Measurements from ENCODE around the gene TSPAN18. TPM values are rescaled to one million over a fixed set of nuclear protein-coding genes. Genes with fewer than 3 reads are reported as not detected.

The TSPAN18 gene
- total RNA-seq, 4 donors from 2014 or later = 3.6 to 12.4 (median 8.2) TPM

DNA sequence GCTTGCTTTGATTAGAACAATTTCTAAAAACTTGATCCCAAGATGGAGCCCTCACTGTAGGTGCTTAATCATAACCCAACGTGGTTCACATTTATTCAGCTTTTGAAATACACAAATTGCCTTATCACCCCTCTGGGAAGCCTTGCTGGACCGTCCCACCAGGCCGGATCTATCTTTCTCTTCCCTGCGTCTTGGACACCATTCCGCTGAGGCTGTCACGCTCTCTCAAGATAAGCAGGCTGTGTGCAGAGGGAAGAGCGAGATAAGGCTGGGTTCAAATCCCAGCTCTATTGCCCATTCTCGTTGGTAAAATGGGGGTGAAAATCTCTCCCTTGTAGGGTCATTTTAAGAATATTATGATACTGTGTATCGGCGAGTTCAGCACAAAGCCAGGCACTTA, 244.4 kb downstream of the TSPAN18 start:
- no peak for DNase-seq
- Histone ChIP-seq H3K4me1 (no peaks in the 10 kb centered on the region), H3K36me3 (no peaks in the 10 kb centered on the region), H3K9me3 (no peaks in the 10 kb centered on the region), H3K27ac (no peak overlapping the region), H3K27me3 (no peaks in the 10 kb centered on the region), H3K4me3 (replicated peaks in 1 of 3) (no peak overlapping the region)
- WGBS, 2 donors = 94 to 95% methylated on average over 10 of the region's 10 CpGs
- intact Hi-C loops (cut with DNase I) = no loop called here
- no peak for TF ChIP-seq POLR2A (IDR thresholded peaks at IDR 0.05)
- TF ChIP-seq, protein P1, sequence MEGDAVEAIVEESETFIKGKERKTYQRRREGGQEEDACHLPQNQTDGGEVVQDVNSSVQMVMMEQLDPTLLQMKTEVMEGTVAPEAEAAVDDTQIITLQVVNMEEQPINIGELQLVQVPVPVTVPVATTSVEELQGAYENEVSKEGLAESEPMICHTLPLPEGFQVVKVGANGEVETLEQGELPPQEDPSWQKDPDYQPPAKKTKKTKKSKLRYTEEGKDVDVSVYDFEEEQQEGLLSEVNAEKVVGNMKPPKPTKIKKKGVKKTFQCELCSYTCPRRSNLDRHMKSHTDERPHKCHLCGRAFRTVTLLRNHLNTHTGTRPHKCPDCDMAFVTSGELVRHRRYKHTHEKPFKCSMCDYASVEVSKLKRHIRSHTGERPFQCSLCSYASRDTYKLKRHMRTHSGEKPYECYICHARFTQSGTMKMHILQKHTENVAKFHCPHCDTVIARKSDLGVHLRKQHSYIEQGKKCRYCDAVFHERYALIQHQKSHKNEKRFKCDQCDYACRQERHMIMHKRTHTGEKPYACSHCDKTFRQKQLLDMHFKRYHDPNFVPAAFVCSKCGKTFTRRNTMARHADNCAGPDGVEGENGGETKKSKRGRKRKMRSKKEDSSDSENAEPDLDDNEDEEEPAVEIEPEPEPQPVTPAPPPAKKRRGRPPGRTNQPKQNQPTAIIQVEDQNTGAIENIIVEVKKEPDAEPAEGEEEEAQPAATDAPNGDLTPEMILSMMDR (IDR thresholded peaks at IDR 0.05) = no peak

DNA sequence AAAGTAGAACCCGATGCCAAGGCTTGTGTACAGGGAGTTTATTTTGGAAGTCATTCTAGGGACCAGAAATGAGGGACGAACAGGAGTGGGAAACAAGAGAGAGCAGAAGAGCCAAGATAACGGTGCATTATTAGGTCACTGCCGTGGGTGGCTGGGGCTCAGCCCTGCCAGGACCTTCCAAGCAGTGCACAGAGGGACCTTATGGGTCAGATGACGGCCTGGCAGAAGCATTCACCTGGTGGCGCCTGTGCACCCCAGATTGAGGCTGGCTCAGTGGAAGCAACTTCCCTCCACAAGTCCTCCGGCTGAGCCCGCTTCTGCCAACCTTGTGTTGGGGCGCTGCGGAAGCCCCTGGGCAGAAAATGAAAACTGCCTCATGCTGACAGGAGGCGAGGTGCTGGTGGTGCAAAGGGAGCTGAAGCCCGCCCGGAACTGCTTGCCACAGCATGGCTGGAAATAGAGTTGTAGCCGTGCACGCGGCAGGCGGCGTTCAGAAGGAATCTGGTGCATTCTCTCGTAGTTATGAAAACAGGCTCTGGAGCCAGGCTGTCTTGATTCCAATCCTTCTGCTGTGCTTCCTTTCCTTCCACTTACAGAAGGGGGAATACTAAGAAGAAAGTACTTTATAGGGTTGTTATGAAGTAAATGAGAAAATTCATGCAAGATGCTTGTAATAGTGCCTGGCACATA, 246.1 kb downstream of the TSPAN18 start:
- no peaks in the 10 kb centered on the region for H3K36me3 ChIP-seq
- TF ChIP-seq, protein P1 (IDR thresholded peaks at IDR 0.05) = no peak
- no peak for TF ChIP-seq POLR2A (IDR thresholded peaks at IDR 0.05)
- DNase-seq = no peak
- no peaks in the 10 kb centered on the region for H3K9me3 ChIP-seq
- H3K4me3 ChIP-seq (replicated peaks in 1 of 3) = no peak overlapping the region
- no peaks in the 10 kb centered on the region for H3K27me3 ChIP-seq
- no peak overlapping the region for H3K27ac ChIP-seq
- intact Hi-C loops (cut with DNase I) = no loop called here
- H3K4me1 ChIP-seq = no peaks in the 10 kb centered on the region
- 80 to 81% methylated on average over 18 to 19 of the region's 19 CpGs for WGBS, 2 donors

DNA sequence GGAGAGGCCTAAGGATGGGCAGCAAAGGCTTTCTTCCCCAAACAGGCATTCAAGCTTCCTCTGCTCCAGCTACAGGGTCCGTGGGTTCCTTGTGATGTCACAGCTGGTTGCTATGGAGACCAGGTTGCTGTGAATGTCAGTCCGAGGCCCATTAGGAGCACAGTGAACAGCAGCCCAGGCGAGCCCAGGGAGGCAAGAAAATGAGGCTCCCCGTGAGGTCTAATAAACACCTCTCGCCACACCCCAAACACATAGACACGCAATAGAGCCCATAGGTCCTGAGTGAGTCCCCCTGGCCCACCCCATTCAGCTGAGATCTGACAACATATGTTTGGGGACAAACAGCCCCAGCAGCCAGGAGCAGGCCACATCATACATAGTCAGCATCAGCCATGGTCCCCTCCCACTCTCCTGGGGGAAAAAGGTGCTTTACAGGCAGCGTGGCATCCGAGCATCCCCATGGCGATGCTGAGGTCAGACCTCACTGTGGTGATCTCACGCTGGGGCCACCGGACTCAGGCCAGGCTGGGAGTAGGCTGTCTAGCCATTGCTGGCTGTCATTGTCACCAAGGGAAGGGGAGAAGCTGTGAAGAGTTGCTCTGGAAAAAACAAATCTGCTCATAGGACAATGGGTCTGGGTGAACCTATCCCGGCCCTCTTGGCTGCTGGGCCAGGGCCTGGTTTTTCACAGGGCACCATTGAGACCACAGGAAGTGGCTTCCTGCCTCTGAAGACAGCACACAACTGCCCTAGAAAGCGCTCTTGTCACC, 247.1 kb downstream of the TSPAN18 start:
- H3K36me3 ChIP-seq = no peaks in the 10 kb centered on the region
- WGBS, 2 donors = 84 to 91% methylated on average over 10 of the region's 13 CpGs
- no peak overlapping the region for H3K27ac ChIP-seq
- no peaks in the 10 kb centered on the region for H3K9me3 ChIP-seq
- H3K4me3 ChIP-seq (replicated peaks in 1 of 3) = no peak overlapping the region
- intact Hi-C loops (cut with DNase I) = no loop called here
- TF ChIP-seq POLR2A (IDR thresholded peaks at IDR 0.05) = no peak
- TF ChIP-seq, protein P1 (IDR thresholded peaks at IDR 0.05) = no peak
- no peaks in the 10 kb centered on the region for H3K27me3 ChIP-seq
- H3K4me1 ChIP-seq = peaks cover under 1 to 6% of the 10 kb centered on the region in 2 donors
- no peak for DNase-seq

DNA sequence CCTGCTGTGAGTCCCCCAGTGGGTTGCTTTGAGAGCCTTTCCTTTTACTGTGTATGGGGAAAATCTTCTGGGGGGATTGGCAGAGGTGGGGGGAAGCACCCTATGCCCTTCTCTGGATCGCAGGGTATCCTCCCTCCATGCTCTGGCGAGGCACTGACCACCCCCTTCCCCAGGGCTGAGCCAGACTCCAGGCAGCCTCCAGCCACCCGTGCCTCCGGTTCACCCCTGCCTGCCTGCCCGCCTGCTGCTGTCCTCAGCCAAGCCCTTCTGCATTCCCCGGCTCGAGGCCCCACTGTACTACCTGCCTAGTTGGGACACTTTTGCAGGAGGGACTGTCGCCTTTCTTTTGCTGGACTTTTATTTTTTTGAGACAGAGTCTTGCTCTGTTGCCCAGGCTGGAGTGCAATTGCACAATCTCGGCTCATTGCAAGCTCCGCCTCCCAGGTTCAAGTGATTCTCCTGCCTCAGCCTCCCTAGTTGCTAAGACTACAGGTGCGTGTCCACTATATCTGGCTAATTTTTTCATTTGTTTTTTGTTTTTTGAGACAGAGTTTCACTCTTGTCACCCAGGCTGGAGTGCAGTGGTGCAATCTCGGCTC, 247.7 kb downstream of the TSPAN18 start:
- Histone ChIP-seq H3K27me3 (no peaks in the 10 kb centered on the region), H3K27ac (no peak overlapping the region), H3K4me1 (peaks cover 7 to 12% of the 10 kb centered on the region in 2 donors), H3K9me3 (no peaks in the 10 kb centered on the region), H3K4me3 (replicated peaks in 1 of 3) (no peak overlapping the region), H3K36me3 (no peaks in the 10 kb centered on the region)
- WGBS, 2 donors = 63 to 70% methylated on average over 10 to 11 of the region's 12 CpGs
- intact Hi-C loops (cut with DNase I) = no loop called here
- TF ChIP-seq, protein P1 (IDR thresholded peaks at IDR 0.05) = no peak
- TF ChIP-seq POLR2A (IDR thresholded peaks at IDR 0.05) = no peak
- DNase-seq = no peak

DNA sequence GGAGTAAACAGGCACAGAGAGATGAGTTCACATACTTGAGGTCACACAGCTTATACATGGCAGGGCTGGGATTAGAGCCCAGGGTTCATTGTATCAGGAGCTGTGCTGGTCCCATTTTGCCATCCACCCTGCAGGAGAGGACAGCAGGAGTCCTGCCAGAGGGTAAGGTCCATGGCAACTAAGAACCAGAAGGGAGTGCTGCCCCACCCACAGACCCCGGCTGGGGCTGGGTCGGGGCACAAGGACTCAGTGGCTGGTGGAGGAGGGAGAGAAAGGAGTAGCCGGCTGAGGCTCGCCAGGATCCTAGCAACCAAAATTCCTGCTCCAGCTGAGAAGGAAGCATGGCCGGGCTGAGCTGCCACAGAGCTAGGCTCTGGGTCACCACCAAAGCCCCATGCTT, 249.8 kb downstream of the TSPAN18 start:
- 87 to 90% methylated on average over 5 of the region's 5 CpGs for WGBS, 2 donors

More for the DNA sequence above, 249.8 kb downstream of the TSPAN18 start:
- Histone ChIP-seq H3K27ac (no peak overlapping the region), H3K27me3 (no peaks in the 10 kb centered on the region), H3K9me3 (no peaks in the 10 kb centered on the region), H3K4me1 (peaks cover 17 to 30% of the 10 kb centered on the region in 2 donors), H3K4me3 (replicated peaks in 1 of 3) (no peak overlapping the region), H3K36me3 (no peaks in the 10 kb centered on the region)
- intact Hi-C loops (cut with DNase I) = no loop called here
- no peak for DNase-seq
- no peak for TF ChIP-seq POLR2A (IDR thresholded peaks at IDR 0.05)
- TF ChIP-seq, protein P1 (IDR thresholded peaks at IDR 0.05) = no peak

Data from thyroid gland (tissue), 4 donors.